Measurements from ENCODE around the gene CDH4. TPM values are rescaled to one million over a fixed set of nuclear protein-coding genes. Genes with fewer than 3 reads are reported as not detected.

The CDH4 gene
- total RNA-seq, 2 experiments from 2014 or later = 0.11 to 0.18 TPM

GRCh38 chr20:61307686-61308476, 55.8 kb downstream of the CDH4 start:
- intact Hi-C loops (cut with micrococcal nuclease) = no loop called here
- DNase-seq (no peak), ATAC-seq (no peak)
- Mint-ChIP-seq H3K4me3 (no peak overlapping the region), H3K27me3 (no peaks in the 10 kb centered on the region), H3K9me3 (no peaks in the 10 kb centered on the region), H3K27ac (no peak overlapping the region), H3K36me3 (ENCODE audit: low read depth) (no peaks in the 10 kb centered on the region), H3K4me1 (ENCODE audit: low read depth) (no peaks in the 10 kb centered on the region)
- CTCF ChIA-PET = interaction anchor here (0.9 kb wide), 1 partner anchor 79 kb away, joined by 3 read pairs; no protein-coding TSS in a partner anchor
- POLR2A ChIA-PET = no interaction called here
- TF ChIP-seq, protein P1, sequence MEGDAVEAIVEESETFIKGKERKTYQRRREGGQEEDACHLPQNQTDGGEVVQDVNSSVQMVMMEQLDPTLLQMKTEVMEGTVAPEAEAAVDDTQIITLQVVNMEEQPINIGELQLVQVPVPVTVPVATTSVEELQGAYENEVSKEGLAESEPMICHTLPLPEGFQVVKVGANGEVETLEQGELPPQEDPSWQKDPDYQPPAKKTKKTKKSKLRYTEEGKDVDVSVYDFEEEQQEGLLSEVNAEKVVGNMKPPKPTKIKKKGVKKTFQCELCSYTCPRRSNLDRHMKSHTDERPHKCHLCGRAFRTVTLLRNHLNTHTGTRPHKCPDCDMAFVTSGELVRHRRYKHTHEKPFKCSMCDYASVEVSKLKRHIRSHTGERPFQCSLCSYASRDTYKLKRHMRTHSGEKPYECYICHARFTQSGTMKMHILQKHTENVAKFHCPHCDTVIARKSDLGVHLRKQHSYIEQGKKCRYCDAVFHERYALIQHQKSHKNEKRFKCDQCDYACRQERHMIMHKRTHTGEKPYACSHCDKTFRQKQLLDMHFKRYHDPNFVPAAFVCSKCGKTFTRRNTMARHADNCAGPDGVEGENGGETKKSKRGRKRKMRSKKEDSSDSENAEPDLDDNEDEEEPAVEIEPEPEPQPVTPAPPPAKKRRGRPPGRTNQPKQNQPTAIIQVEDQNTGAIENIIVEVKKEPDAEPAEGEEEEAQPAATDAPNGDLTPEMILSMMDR (IDR thresholded peaks at IDR 0.05) = no peak

DNA sequence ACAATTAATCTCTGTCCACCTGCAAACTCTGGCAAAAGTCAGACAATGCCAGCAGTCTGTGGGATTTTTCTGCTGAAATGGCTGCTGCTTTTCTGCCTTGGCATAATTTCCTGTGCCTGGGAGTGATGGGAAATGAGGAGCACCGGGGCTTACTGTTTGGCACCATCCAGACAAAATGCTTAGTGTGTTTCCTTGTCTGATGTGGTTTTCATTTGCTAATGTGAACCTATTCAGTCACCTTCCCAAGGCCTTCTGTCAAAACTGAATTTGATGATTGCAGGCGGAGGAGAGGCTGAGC, 56.4 kb downstream of the CDH4 start:
- no peak for ATAC-seq
- no peaks in the 10 kb centered on the region for H3K36me3 Mint-ChIP-seq (ENCODE audit: low read depth)
- H3K27me3 Mint-ChIP-seq = no peaks in the 10 kb centered on the region
- no peak for DNase-seq
- H3K9me3 Mint-ChIP-seq = no peaks in the 10 kb centered on the region
- TF ChIP-seq, protein P1 (IDR thresholded peaks at IDR 0.05) = no peak
- intact Hi-C loops (cut with micrococcal nuclease) = no loop called here
- H3K4me1 Mint-ChIP-seq (ENCODE audit: low read depth) = no peaks in the 10 kb centered on the region
- ChIA-PET CTCF (no interaction called here), POLR2A (no interaction called here)
- no peak overlapping the region for H3K27ac Mint-ChIP-seq
- no peak overlapping the region for H3K4me3 Mint-ChIP-seq

- Mint-ChIP-seq H3K4me1 (ENCODE audit: low read depth) (no peaks in the 10 kb centered on the region), H3K36me3 (ENCODE audit: low read depth) (no peaks in the 10 kb centered on the region), H3K27me3 (no peaks in the 10 kb centered on the region), H3K4me3 (no peak overlapping the region), H3K27ac (no peak overlapping the region), H3K9me3 (no peaks in the 10 kb centered on the region)
- TF ChIP-seq, protein P1 (IDR thresholded peaks at IDR 0.05) = no peak
- CTCF ChIA-PET = no interaction called here
- DNase-seq (no peak), ATAC-seq (no peak)
- intact Hi-C loops (cut with micrococcal nuclease) = no loop called here
- POLR2A ChIA-PET = no interaction called here
Measured at GRCh38 chr20:61310954-61311353, 58.9 kb downstream of the CDH4 start.

GRCh38 chr20:61311656-61312387, 59.8 kb downstream of the CDH4 start:
- no peaks in the 10 kb centered on the region for H3K27me3 Mint-ChIP-seq
- no peaks in the 10 kb centered on the region for H3K4me1 Mint-ChIP-seq (ENCODE audit: low read depth)
- H3K36me3 Mint-ChIP-seq (ENCODE audit: low read depth) = no peaks in the 10 kb centered on the region
- no peak for DNase-seq
- no peak overlapping the region for H3K4me3 Mint-ChIP-seq
- intact Hi-C loops (cut with micrococcal nuclease) = no loop called here
- POLR2A ChIA-PET = no interaction called here
- no peaks in the 10 kb centered on the region for H3K9me3 Mint-ChIP-seq
- ATAC-seq = no peak
- CTCF ChIA-PET = no interaction called here
- TF ChIP-seq, protein P1 (IDR thresholded peaks at IDR 0.05) = no peak
- H3K27ac Mint-ChIP-seq = no peak overlapping the region

DNA sequence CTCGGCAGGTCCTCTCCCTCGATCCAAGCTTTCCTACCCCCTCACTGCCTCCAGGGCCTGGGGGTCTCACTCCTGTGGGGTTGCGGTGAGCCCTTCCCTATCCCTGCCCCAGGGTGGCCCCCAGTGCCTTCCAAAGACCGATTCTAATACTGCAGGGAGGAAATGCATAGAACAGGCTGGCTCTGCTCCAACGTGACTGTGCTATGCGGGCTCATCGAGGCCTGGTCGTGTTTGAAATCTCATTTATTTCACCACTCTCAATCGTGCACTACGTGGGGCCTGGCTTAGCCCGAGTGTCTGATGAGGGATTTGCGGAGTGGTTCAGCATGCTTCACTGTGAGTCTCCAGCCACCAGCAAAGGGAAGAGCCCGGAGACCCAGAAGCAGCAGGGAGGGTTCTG, 60.9 kb downstream of the CDH4 start:
- Mint-ChIP-seq H3K27ac (no peak overlapping the region), H3K27me3 (no peaks in the 10 kb centered on the region), H3K9me3 (no peaks in the 10 kb centered on the region), H3K4me3 (no peak overlapping the region), H3K36me3 (ENCODE audit: low read depth) (no peaks in the 10 kb centered on the region), H3K4me1 (ENCODE audit: low read depth) (no peaks in the 10 kb centered on the region)
- TF ChIP-seq, protein P1 (IDR thresholded peaks at IDR 0.05) = no peak
- intact Hi-C loops (cut with micrococcal nuclease) = no loop called here
- POLR2A ChIA-PET = no interaction called here
- CTCF ChIA-PET = no interaction called here
- no peak for DNase-seq
- ATAC-seq = no peak
